ENCODE measurements around the gene FBXW5.

The FBXW5 gene, protein sequence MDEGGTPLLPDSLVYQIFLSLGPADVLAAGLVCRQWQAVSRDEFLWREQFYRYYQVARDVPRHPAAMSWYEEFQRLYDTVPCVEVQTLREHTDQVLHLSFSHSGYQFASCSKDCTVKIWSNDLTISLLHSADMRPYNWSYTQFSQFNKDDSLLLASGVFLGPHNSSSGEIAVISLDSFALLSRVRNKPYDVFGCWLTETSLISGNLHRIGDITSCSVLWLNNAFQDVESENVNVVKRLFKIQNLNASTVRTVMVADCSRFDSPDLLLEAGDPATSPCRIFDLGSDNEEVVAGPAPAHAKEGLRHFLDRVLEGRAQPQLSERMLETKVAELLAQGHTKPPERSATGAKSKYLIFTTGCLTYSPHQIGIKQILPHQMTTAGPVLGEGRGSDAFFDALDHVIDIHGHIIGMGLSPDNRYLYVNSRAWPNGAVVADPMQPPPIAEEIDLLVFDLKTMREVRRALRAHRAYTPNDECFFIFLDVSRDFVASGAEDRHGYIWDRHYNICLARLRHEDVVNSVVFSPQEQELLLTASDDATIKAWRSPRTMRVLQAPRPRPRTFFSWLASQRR

DNA sequence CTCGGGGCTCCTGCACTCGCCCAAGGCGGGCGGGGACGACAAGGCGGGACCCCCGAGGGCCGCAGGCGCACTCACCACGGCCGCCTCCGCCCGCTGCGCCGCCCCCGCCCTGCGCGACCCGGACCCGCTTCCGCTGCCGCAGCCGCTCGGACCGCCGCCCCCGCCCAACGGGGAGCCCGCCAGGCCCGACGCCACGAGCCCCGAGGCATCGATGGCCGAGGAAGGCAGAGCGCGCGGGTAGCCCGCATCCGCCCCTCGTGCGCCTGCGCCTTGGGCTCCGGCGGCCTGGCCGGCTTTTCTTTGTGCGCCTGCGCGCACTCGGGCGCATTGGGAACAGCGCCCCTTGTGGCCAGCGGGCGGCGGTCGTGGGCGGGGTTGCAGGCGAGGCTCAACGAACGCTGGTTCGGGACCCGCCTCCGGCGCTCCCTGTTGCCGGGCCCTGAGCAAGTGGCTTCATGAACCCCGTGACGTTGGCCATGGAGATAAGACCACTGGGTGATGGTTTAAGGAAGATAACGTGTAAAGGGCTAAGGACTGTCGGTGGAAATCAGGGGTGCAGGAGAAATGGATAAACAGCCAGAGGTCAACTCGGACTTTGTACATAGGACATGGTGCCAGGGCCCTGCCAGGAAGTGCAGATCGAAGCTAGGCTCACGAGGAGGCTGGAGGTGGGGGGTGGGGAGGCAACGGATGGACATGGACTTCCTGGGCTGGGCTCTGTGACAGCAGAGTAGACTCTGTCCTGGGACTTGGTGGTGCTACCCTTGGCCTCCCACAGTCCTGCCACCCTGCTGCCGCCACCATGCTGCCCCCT, at the start of gene FBXW5, which contains the start of gene C8G:
FBXW5 (minus strand) TSS at position 220 of the 814 bp plus-strand sequence. CDS start 655 bp downstream, outside the sequence.
C8G (plus strand) TSS at position 725 of the 814 bp plus-strand sequence; CDS start at position 803, 78 bp downstream.
- peak; percentile 94 to 95 for DNase-seq

DNA sequence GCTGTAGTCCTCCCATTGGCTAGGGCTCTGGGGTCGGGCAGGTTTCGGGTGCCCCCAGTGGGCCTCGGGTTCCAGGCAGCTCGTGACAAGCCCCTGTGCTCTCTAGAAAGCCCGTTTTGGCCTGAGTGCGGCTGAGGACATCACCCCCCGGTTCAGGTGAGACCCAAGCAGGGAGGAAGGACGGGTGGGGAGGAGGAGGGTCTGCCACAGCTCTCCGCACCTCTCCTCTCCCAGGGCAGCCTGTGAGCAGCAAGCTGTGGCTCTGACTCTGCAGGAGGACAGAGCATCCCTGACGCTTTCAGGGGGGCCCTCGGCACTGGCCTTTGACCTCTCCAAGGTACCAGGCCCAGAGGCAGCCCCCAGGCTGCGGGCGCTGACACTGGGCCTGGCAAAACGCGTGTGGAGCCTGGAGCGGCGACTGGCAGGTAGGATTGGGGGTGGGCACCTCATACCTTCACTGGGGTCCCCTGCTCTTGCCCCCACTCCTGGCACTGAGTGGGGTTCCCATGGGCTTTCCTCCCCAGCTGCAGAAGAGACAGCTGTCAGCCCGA, 48.4 kb upstream of the FBXW5 start:
- DNase-seq = no peak

DNA sequence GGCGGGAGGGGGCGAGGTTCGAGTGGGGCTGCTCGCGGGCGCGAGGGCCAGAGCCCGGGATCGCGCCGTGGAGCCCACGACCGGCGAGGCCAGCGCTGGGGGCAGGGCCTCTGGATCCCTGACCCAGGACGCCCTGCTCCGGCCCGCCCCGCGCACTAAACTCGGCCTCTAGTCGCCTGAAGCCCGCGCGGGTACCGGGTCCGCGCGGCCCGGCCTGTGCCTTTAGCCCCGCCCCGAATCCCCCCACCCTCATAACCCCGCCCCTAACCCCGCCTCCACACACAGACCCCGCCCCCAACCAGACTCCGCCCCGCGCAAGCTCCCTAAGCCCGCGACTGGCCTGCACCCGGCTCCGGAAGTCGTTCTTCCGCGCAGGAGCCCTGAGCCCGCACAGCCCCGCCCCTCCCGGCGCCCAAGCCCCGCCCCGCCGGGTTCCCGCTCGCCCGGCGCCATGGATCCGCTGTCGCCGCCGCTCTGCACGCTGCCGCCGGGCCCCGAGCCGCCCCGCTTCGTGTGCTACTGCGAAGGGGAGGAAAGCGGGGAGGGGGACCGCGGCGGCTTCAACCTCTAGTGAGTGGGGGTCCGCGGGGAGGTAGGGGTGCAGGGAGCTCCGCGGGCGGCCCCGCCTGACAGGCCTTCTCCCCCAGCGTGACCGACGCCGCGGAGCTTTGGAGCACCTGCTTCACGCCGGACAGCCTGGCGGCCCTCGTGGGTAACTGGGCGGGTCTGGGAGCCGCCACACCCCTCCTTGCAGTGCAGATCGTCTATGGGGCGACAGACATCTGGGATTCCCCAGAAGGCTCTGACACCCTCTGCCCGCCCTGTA, 47.7 kb upstream of the FBXW5 start, which contains the start of gene PAXX:
PAXX (plus strand) TSS at position 430 of the 826 bp plus-strand sequence; CDS start at position 452, 22 bp downstream.
- DNase-seq = peak; percentile 93

DNA sequence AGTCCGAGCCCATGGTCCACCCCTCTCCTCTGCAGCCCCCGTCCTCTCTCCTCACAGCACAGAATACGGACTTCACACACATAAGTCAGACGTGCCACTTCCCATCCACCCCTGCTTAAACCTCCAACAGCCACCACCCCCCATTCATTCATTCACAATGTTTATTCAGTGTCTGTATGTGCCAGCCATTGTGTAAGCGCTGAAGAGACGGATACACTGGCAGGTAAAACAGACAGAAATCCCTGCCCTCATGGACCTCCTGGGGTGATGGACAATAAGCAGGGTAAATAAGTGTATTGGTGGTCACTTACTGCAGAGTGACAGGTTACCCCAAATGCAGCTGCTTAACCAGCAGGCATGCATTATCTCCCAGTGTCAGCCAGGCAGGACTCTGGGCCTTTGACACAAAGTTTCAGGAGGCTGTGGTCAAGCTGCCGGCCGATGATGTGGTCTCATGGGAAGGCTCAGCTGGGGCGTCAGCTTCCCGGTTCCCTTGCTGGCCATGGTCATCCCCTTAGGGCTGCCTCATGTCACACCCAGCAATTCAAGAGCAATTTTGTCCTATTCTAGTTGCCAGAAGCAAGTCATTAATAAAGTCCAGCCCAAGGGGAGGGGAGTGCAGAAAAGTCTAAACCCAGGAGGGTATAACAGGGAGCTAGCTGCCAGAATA, 45.8 kb upstream of the FBXW5 start:
- no peak for DNase-seq

DNA sequence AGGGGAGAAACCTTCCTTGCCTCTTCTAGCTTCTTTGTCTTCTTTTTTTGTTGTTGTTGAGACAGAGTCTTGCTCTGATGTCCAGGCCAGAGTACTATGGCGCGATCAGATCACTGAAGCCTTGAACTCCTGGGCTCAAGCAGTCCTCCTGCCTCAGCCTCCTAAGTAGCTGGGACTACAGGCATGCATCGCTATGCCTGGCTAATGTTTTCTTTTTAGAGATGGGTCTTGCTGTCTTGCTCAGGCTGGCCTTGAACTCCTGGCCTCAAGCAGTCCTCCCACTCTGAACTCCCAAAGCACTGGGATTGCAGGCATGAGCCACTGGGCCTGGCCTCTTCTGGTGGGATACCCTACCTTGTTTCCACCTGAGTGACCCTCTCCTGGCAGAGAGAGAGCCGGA, 44.3 kb upstream of the FBXW5 start:
- DNase-seq = no peak

DNA sequence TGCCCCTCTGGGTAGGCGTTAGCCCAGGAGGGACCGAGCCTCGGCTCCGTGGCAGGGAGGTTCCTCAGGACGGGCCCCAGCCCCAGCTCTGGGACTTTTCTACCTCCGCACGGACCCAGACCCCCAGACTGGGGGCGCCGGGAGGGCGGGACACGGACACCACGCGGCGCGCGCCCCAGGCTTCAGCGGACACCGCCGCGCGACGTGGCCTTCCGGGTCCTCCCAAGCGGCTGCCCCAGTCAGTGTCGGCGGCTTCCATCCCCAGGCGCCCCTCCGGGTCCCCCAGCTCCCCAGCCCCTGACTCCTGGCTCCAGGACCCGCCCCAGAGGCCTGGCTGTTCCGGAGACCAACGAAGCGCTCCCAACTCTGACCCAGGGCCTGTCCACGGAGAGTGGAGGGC, 41.3 kb upstream of the FBXW5 start:
- no peak for DNase-seq

DNA sequence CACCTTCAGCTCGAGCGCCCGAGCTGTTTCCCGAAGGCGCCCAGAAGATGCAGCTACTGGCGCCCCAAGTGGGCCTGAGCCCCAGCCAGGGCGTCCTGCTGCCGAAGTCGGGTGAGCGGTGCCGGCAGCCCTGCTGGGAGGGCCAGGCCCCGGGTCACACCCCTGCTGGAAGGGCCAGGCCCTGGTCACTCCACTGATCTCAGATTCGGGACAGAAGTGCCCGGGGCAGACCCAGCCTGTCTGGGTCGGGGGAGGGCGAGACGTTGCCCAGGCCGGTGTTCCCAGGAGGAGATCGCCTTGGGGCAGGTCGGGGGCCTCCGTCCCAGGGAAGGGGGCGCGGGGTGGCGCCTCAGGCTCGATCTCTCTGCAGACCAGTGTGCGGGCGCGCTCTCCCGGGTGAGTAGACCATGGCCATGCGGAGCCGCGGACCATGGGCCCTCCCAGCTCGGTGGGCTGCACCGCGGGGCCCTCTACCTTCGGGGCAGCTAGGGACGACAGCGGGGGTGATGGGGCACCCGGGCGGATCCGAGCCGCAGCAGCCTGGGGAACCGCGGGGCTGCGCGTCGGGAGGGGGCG, 40.6 kb upstream of the FBXW5 start:
- DNase-seq = no peak

DNA sequence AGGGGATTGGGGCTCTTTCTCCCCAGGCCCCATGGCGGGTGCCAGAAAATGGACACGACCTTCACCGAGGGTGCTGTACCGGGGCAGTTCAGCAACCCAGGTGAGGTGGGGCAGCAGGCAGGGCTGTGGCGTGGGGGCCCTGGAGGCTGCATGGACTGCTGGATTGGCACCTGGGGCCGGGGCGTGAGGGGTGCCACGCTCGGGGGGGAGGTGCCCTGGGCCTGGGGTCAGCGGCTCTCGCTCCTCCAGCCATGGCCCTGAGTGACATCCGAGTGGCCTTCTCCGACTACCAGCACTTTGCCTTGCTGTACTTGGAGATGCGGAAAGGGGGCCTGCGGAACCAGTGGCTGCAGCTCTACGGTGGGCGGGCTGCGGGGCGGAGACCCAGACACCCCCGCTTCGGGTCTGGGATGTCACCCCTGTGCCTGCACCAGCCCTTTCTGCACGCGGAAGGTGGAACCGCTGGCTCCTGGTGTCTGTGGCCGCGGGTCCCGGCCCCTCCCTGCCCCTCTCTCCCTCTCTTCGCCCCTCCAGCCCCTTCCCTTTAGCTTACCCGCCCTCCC, 40.0 kb upstream of the FBXW5 start:
- no peak for DNase-seq

DNA sequence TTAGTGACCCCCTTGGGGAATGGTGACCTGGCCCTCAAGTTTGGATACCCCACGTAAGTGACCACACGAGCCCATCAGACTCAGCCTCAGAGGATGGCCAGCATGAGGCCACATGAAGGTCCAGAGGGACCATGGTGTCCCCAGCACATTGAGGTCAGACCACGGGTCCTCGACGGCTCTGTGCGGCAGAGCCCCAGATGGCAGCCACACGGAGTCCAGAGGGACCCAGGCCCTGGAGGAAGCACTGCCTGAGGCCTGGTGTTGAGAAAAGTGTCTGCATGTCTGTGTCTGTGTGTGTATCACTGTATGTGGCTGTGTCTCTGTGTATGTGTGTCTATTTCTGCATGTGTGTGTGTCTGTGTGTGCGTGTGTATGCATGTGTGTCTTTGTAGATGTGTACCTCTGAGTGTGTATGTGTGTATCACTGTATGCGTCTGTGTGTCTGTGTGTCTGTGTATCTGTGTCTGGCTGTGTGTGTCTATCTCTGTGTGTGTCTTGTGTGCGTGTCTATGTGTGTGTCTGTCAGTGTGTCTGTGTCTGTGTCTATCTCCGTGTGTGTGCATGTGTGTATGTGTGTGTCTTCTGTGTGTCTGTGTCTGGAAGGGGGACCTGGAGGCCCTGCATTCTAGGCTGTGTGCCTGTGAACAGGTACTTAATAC, 39.2 kb upstream of the FBXW5 start:
- no peak for DNase-seq

DNA sequence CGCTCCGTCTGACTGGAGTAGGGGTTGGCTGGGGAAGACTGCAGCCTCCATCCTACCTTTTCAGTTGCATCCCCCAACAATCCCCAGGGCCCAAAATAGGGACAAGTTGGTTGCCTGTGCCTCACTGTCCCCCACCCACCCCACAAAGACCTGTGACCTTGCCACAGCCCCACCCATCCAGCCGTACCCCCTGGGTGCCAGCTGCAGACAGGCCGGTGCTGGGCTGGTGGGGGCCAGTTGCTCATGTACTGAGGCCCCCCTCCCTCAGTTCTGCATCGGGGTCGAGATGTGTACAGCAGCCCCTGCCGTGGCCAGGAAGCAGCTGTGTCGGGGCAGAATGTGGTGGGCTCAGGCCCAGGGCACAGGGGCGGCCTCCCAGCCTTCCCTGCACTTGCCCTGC, 38.6 kb upstream of the FBXW5 start:
- no peak for DNase-seq

DNA sequence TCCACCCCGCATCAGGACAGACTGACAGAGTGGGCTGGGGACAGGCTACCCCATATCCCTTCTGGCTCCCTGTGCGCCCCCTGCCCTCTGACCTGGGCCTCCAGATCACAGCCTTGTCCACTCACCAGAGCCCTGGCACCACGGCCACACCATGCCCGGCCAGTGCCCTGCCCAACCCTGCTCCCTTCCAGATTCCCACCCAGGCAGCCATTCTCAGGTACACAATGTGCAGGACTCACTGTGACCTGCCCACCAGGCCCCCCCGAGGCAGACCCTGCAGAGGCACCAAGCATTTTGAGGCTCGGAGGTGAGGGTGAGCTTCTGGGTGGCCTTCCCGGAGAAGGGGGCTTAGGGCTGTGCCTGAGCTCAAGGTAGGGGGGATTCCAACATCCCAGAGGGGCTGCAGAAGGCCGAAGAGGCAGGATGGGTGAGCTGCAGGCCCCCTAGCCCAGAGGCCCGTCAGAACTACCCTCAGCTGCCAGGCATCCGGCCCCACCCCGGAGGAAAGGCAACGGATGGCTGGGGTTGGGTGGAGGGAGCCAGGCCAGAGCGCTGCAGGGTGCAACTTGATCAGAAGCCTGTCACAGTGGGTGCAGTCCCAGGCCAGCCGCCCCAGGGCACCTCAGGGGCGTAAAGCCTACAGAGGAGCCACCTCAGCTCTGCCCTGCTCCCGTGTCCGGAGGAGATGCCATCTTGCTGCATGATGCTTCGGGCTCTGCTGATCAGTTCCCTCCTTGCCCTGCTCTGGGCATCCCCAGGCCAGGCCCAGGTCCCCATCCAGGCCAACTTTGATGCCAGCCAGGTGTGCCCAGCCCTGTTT, 37.9 kb upstream of the FBXW5 start, which contains the start of gene LCNL1:
LCNL1 (plus strand) TSS at position 762 of the 820 bp plus-strand sequence. CDS start 594 bp downstream, outside the sequence.
- DNase-seq = no peak

DNA sequence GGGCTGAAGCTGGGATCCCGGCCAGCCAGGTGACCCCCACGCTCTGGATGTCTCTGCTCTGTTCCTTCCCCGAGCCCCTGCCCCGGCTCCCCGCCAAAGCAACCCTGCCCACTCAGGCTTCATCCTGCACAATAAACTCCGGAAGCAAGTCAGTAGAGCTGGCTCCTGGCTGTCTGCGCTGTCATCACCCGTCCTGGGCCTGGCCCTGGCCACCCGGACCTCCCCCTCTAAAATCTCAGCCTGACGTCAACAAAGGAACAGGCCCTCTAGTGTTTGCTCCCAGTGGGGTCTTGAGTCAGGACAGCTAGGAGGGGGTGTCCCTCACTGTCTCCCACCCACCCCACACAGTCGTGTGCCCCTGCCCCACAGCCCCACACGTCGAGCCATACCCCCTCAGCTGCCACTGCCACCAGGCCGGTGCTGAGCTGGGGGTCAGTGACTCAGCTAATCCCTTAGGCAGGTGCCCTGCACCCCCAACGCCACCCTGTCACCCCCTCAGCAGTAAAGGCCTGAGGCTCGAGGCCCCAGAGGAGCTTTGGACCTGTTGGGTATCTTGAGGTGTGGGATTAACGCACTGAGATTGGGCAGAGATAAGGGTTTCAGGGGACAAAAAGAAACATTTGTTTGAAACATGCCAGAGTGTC, 37.2 kb upstream of the FBXW5 start:
- DNase-seq = no peak

DNA sequence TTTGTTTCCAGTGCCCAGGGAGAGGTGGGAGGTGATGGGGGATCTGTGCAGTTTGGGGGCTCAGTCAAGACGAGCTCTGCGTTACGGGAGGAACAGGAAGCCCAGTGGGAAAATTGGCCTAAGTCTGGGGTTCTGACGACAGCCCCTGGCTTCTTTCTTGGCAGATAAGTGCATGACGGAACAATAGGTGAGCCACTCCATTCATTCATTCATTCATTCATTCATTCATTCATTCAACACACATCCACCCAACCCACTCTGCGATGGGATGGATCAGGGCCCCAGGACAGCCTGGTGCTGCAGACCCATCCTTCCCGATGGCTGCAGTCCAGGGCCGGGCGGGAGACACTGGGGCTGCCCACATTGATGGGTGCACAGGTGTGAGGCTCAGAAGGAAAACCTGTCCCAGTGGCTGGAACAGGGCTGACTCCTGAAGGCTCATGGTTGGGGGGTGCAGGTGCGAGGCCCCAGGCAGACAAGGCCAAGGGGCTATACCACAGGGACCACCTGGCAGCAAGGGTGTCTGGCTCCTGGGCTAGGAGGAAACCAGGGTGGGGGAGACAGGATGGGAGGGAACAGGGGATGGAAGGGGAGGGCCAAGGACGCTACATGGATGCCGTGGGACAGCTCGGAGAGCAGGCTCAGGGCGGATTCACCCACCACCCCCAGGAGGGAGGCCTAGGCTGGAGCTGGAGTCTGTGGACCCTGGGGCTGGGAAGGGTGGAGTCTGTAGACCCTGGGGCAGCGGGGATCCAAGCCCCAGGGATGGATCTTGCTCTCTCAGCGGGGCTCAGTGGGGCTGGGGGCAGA, 36.3 kb upstream of the FBXW5 start:
- DNase-seq = no peak

DNA sequence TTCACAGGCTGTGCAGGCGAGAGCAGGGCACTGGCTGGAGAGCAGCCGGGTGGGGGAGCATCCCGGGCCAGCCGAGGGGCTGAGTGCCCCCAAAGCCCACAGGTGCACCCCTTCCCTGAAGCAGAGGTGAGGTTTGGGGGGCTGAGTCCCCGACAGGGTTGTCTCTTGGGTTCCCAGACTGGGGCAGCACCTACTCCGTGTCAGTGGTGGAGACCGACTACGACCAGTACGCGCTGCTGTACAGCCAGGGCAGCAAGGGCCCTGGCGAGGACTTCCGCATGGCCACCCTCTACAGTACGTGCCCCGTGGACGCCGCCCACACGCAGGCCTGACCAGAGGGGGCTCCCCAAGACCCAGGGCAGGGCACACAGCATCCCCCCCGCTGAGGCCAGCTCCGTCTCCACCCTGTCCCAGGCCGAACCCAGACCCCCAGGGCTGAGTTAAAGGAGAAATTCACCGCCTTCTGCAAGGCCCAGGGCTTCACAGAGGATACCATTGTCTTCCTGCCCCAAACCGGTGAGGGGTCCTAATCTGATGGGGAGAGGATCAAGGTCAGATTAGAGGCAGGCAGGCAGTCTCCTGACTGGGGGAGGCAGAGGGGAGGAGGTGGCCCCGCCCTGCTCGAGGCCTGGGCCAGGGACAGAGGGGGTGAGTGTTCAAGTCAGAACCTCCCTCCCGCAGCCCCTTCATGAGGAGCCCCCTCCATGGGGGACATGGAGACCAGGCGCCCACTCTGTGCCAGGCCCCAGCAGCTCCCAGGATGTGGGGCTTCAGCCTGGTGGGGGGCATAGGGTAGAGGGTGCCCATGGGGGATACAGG, 35.4 kb upstream of the FBXW5 start:
- DNase-seq = no peak

DNA sequence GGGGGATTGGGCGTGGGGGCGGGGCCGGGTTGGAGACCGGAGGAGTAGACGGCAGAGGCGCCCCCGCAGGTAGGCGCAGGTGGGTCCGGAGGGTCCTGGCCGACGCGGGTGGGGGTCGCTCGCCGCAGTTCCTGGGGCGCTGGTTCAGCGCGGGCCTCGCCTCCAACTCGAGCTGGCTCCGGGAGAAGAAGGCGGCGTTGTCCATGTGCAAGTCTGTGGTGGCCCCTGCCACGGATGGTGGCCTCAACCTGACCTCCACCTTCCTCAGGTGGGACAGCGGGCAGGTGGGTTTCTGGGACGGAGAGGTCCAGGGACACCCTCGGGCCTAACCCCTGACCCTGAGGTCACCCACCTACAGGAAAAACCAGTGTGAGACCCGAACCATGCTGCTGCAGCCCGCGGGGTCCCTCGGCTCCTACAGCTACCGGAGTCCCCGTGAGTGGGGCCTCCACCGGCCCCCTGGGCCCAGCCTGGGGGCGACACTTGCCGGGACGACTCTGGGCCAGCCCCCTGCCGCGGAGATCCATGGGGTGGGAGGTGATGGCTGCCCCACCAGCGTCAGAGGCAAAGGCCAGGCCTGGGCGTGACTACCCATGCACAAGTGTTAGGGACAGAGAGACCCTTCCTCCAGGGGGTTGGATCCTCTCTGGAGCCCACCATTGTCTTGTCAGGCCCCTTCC, 34.5 kb upstream of the FBXW5 start:
- DNase-seq = no peak

All from CD4-positive, alpha-beta T cell treated with Interleukin-4 for 1 hour (primary cell).